Breast epithelium (tissue), 3 donors: Measurements from ENCODE around the gene CAMK2B.

ENCODE experiments used
- POLR2AphosphoS5 ChIP-seq, 3 donors: sonication (generic); formaldehyde crosslinking; IDR thresholded peaks; one replicate each; pipeline ENCODE4 v1.6.1; 2017; ENCODE audit warnings: antibody characterized with exemption in 3 of 3
- TF ChIP-seq, protein P1 (sequence below), 3 donors: fragments of 450-650 bp; IDR thresholded peaks; one replicate each; pipeline ENCODE4 v1.5.1; 2016 to 2017; ENCODE audit warnings: antibody characterized with exemption in 3 of 3, mild to moderate bottlenecking in 3 of 3, moderate library complexity in 3 of 3

GRCh38 chr7:44290252-44290620 is 35.2 kb downstream of the CAMK2B start:
- TF ChIP-seq, protein P1, sequence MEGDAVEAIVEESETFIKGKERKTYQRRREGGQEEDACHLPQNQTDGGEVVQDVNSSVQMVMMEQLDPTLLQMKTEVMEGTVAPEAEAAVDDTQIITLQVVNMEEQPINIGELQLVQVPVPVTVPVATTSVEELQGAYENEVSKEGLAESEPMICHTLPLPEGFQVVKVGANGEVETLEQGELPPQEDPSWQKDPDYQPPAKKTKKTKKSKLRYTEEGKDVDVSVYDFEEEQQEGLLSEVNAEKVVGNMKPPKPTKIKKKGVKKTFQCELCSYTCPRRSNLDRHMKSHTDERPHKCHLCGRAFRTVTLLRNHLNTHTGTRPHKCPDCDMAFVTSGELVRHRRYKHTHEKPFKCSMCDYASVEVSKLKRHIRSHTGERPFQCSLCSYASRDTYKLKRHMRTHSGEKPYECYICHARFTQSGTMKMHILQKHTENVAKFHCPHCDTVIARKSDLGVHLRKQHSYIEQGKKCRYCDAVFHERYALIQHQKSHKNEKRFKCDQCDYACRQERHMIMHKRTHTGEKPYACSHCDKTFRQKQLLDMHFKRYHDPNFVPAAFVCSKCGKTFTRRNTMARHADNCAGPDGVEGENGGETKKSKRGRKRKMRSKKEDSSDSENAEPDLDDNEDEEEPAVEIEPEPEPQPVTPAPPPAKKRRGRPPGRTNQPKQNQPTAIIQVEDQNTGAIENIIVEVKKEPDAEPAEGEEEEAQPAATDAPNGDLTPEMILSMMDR (IDR thresholded peaks at IDR 0.05), result no peak
- no peak for TF ChIP-seq POLR2AphosphoS5 (IDR thresholded peaks at IDR 0.05)
